Measurements from ENCODE around the gene PTBP3.

Gene PTBP3

GRCh38 chr9:112325127-112325526 is 8.3 kb downstream of the PTBP3 start:
- TF ChIP-seq CTCF (IDR thresholded peaks at IDR 0.05; ENCODE audit: low read depth, low read length) (no peak), POLR2A (IDR thresholded peaks at IDR 0.05; ENCODE audit: extremely low read depth, insufficient read length) (no peak), MYC (IDR thresholded peaks at IDR 0.05; ENCODE audit: low read depth, low read length) (no peak)
- TF ChIP-seq, protein P1, sequence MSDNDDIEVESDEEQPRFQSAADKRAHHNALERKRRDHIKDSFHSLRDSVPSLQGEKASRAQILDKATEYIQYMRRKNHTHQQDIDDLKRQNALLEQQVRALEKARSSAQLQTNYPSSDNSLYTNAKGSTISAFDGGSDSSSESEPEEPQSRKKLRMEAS (IDR thresholded peaks at IDR 0.05; ENCODE audit: low read depth, low read length) = no peak
- no peak for DNase-seq (ENCODE audit: low read depth)
- no peak overlapping the region for H3K4me3 ChIP-seq (ENCODE audit: low read depth, low read length)

DNA sequence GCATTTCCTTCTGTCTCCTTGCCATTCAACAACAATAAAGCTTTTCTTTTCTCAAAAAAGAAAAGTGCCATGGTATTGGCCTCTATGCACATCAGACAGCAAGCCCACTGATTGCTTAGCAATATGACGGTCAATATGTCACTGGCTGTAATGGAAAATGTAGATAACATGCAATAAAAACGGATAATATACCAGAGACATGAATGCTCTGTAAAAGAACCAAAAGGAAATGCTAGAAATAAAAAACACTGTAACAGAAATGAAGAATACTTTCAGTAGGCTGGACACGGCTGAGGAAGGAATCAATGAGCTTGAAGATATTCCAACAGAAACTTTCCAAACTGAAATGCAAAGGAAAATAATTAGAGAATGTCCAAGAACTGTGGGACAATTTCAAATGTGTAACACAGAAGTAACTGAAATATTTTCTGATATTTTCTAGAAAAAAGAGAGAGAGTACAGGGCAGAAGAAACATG is 10.0 kb downstream of the PTBP3 start:
- DNase-seq (ENCODE audit: low read depth) = no peak
- no peak overlapping the region for H3K4me3 ChIP-seq (ENCODE audit: low read depth, low read length)
- TF ChIP-seq POLR2A (IDR thresholded peaks at IDR 0.05; ENCODE audit: extremely low read depth, insufficient read length) (no peak), MYC (IDR thresholded peaks at IDR 0.05; ENCODE audit: low read depth, low read length) (no peak), CTCF (IDR thresholded peaks at IDR 0.05; ENCODE audit: low read depth, low read length) (no peak)
- TF ChIP-seq, protein P1 (IDR thresholded peaks at IDR 0.05; ENCODE audit: low read depth, low read length) = no peak

GRCh38 chr9:112322701-112323377 is 10.6 kb downstream of the PTBP3 start:
- TF ChIP-seq, protein P1 (IDR thresholded peaks at IDR 0.05; ENCODE audit: low read depth, low read length) = no peak
- TF ChIP-seq MYC (IDR thresholded peaks at IDR 0.05; ENCODE audit: low read depth, low read length) (no peak), POLR2A (IDR thresholded peaks at IDR 0.05; ENCODE audit: extremely low read depth, insufficient read length) (no peak), CTCF (IDR thresholded peaks at IDR 0.05; ENCODE audit: low read depth, low read length) (no peak)
- no peak overlapping the region for H3K4me3 ChIP-seq (ENCODE audit: low read depth, low read length)
- DNase-seq (ENCODE audit: low read depth) = no peak

- no peak for DNase-seq (ENCODE audit: low read depth)
- TF ChIP-seq MYC (IDR thresholded peaks at IDR 0.05; ENCODE audit: low read depth, low read length) = no peak
- TF ChIP-seq, protein P1 (IDR thresholded peaks at IDR 0.05; ENCODE audit: low read depth, low read length) = no peak
- no peak for TF ChIP-seq POLR2A (IDR thresholded peaks at IDR 0.05; ENCODE audit: extremely low read depth, insufficient read length)
- no peak for TF ChIP-seq CTCF (IDR thresholded peaks at IDR 0.05; ENCODE audit: low read depth, low read length)
- H3K4me3 ChIP-seq (ENCODE audit: low read depth, low read length) = no peak overlapping the region
Observed at GRCh38 chr9:112316258-112316943, 17.0 kb downstream of the PTBP3 start.

GRCh38 chr9:112315331-112316257 is 17.8 kb downstream of the PTBP3 start:
- TF ChIP-seq CTCF (IDR thresholded peaks at IDR 0.05; ENCODE audit: low read depth, low read length) (no peak), POLR2A (IDR thresholded peaks at IDR 0.05; ENCODE audit: extremely low read depth, insufficient read length) (no peak), MYC (IDR thresholded peaks at IDR 0.05; ENCODE audit: low read depth, low read length) (no peak)
- TF ChIP-seq, protein P1 (IDR thresholded peaks at IDR 0.05; ENCODE audit: low read depth, low read length) = no peak
- DNase-seq (ENCODE audit: low read depth) = no peak
- no peak overlapping the region for H3K4me3 ChIP-seq (ENCODE audit: low read depth, low read length)

All from NB4 (cell line).